HG03108 (cell line): Measurements from ENCODE around the gene APBB1.

Source experiments
- ATAC-seq: cut with Tn5 transposase; IDR thresholded peaks from one replicate; pipeline ENCODE4 v1.9.1; 2021; ENCODE audit warnings: moderate library complexity; ENCODE audit not compliant: unreplicated experiment

Gene APBB1

DNA sequence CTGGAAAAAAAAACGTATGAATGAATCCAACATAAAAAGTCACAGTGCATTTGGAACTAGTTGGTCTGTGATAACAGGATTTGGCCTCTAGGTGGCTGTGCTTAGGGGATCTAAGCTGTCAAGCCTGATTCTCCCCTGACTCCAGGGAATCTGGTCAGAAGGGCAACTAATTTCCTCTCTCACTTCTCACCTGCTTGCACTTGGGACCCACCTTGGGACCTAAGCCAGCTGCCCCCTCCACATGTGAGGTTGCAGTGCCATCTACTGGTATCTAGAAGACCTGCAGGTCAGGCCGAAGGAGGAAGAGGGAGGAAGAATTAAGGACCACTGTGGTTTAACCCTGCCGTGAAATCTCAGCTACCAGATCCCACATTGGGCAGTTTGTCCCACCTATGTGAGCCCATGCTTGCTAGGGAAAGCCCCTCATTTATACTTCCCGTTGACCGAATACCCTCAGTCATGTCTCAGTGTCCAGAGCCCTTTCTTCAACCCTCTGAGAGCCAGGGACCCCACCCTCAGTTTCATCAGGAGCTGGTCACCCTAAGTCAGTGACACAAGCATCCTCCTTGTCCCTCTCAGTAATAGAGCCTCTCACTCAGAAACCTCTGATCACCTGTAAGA lies 65.4 kb downstream of the APBB1 start:
- ATAC-seq, result peak; percentile 71

DNA sequence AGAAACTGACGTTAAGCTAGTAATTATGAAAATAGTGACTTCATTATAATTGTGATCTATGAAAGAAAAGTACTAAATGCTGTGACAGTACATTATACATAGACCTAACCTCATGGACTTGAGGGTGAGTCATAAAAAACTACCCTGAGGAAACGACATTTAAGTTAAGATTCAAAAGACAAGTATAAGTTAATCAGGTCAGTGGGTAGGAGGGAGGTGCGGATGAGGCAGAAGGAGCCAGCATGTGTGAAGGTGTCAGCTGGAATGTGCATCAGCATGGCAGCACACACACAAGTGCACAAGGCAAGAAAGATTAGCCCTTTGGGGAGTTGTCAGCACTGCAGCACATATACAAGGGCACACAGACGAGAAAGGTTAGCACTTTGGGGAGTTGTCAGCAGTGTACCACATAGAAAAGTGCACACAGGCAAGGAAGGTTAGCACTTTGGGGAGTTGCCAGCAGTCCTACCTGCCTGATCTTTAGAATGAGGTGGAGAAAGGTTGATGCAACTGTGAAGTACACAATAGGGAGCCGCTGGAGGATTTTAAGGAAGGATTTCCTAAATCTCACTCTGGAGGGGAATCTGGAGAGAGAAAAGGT lies 67.0 kb downstream of the APBB1 start:
- ATAC-seq, result no peak

DNA sequence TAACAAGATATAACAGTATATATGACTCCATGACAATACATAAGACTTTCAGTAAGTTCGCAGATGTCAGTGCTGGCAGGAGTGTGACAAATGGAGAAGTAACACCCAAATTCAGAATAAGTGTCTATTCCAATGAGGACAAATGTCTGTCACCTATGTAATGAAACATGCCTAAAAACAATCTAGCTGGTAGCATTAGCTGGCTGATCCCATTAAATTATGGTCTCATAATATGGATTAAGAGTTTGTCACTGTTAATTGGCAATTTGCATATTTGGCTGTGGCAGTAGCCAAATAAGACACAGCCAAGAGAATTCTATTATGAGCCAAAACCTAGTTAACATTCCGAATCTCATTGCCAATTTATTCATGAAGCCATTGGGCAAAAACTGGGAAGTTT lies 68.4 kb downstream of the APBB1 start:
- ATAC-seq, result no peak

DNA sequence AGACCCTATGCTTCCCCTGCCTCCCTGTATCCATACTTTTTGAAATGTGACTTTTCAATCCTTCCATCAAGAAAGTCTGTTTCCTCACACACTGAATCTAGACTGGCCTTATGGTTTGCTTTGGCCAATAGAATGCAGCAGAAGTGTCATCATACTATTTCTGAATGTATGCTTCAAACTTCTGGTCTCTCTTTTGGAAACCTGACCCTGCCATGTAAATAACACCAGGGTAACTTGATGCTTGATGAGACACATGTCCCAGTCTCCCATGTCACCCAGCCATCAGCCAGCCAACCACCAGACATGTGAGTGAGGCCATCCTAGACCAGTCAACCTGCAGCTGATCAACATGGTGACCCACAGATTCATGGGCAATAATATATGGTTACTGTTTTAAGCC lies 68.9 kb downstream of the APBB1 start:
- ATAC-seq, result no peak

DNA sequence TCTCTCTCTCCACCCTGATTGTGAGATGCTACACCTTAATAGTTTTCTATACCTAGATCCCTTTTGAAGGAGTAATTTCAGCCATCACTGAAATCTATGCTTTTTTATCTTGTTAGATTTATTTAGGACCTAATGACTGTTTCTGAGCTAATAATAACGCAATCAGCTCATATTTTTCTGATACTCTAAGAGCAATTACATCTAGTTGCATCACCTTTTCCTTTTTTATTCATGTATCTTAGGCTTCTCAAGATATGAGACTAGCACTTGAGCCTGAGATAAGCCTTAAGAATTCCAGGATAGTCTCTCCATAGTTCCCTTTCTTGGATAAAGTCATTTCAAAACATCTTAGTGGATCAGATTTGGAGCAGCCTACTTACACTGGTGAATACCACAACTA lies 73.5 kb downstream of the APBB1 start:
- no peak for ATAC-seq
